ENCODE data around the gene SCMH1.

Gene SCMH1

DNA sequence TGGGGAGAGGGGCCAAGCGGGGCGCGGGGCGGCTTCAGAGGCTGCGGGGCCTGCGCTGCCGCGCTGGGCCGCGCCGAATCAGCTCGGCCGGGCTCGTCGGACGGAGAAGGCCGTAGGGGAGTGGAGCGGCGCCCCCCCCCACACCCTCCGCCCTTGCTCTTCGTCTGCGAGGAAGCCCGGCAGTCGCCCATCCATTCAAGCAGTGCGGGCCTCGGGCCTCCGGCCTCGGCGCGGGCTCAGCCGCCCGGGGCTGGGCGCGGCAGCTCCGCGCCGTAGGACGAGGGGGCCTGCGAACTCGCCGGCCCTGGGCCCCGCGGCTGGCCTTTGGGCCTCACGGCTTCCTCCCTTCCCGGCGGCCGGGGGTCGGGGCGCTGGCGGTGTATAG, 262.0 kb downstream of the SCMH1 start:
- DNase-seq (ENCODE audit: low read depth), result no peak
- TF ChIP-seq, protein P1, sequence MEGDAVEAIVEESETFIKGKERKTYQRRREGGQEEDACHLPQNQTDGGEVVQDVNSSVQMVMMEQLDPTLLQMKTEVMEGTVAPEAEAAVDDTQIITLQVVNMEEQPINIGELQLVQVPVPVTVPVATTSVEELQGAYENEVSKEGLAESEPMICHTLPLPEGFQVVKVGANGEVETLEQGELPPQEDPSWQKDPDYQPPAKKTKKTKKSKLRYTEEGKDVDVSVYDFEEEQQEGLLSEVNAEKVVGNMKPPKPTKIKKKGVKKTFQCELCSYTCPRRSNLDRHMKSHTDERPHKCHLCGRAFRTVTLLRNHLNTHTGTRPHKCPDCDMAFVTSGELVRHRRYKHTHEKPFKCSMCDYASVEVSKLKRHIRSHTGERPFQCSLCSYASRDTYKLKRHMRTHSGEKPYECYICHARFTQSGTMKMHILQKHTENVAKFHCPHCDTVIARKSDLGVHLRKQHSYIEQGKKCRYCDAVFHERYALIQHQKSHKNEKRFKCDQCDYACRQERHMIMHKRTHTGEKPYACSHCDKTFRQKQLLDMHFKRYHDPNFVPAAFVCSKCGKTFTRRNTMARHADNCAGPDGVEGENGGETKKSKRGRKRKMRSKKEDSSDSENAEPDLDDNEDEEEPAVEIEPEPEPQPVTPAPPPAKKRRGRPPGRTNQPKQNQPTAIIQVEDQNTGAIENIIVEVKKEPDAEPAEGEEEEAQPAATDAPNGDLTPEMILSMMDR (conservative IDR thresholded peaks at IDR 0.05; ENCODE audit: low read depth, low read length), result no peak
- H3K4me3 ChIP-seq (ENCODE audit: low read depth, low read length), result peak overlapping the region; percentile 85

DNA sequence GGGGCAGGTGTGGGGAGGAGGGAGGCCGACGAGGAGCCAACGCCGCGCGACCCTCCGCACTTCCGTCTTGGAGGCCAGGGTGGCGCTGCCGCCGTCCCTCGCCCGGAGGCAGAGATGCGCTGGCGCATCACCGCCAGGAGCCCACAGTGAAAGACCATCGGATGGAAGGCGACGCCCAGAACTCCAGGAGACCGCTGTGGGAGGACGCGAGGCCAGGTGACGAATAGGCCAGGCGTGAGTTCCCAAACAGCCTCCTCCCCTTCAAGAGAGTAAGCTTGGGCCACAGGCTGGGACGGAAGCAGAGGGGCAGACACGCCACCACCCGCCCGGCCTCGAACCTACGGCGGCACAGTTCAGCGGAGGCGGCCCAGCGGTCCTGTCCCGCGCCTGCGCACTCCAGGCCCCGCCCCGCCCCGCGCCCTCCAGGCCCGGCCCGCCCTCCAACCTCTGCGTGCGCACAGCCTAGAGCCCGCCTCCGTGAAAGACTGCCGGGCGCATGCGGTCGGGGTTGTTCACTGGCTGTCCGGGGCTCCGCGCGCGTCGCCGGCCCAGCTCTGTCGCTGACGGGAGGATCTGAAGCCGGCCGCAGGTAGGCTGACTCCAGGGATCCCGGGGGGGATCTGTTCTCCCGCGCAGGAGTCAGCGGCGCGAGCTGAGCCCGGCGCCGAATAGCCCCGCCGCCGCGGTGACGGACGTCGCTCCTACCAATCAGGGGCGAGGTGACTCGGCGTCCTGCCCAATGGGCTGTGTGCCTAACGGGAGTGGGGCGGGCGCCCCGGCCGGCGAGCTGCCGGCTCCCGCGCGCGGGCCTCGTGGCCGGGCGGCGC, 262.7 kb downstream of the SCMH1 start, which contains the start of gene CTPS1:
TSS of gene CTPS1 (plus strand) at position 456 of the 827 bp plus-strand sequence. CDS start 3,595 bp downstream, outside the sequence.
- DNase-seq (ENCODE audit: low read depth), result peak; percentile 94
- TF ChIP-seq, protein P1 (conservative IDR thresholded peaks at IDR 0.05; ENCODE audit: low read depth, low read length), result peak; percentile 19

DNA sequence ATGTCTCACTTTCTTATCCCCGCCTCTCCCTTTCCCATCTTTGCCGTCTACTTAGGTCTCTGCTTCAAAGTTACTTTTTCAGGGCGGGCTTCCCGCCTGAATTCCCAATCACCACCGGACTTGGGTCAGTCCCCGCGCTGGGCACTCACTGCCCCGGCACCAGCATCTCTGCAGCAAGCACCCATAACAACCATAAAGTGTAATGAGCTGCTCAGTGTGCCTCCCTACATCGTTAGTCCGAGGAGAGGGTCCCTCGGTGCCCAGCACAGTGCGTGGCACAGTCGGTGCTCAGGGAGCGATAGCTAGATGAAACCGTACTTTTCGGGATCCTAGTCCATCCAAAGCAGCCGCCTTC, 263.2 kb downstream of the SCMH1 start:
- no peak for DNase-seq (ENCODE audit: low read depth)
- TF ChIP-seq, protein P1 (conservative IDR thresholded peaks at IDR 0.05; ENCODE audit: low read depth, low read length), result no peak
- peak overlapping the region; percentile 85 for H3K4me3 ChIP-seq (ENCODE audit: low read depth, low read length)

More for the DNA sequence above, 262.7 kb downstream of the SCMH1 start, which contains the start of gene CTPS1:
- H3K4me3 ChIP-seq (ENCODE audit: low read depth, low read length), result peak within 1 kb of the TSS; percentile 85

DNA sequence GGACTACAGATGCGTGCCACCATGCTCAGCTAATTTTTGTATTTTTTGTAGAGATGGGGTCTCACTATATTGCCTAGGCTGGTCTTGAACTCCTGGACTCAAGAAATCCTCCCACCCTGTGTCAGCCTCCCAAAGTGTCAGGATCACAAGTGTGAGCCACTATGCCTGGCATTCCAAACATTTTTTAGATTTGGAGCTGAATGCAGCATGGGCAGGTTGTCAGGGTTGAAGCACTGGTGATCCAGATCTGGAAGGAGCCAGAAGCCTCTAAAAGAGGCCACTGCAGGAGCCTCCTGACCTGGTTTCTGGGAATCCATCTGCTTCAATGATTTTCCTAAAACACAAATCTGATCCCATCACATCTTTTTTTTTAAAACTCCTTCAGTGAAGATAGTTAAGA, 264.4 kb downstream of the SCMH1 start:
- H3K4me3 ChIP-seq (ENCODE audit: low read depth, low read length), result no peak overlapping the region
- TF ChIP-seq, protein P1 (conservative IDR thresholded peaks at IDR 0.05; ENCODE audit: low read depth, low read length), result no peak
- DNase-seq (ENCODE audit: low read depth), result no peak
